ENCODE measurements around the gene FXYD1.

GRCh38 chr19:35167251-35168119 is 28.9 kb downstream of the FXYD1 start:
- no peak for TF ChIP-seq CTCF (conservative IDR thresholded peaks at IDR 0.05; ENCODE audit: low read length)
- TF ChIP-seq EZH2phosphoT487 (IDR thresholded peaks at IDR 0.05; ENCODE audit: borderline replicate concordance, low read depth, low read length): no peak
